ENCODE measurements around the gene FTL.

- no peak for TF ChIP-seq CTCF (IDR thresholded peaks at IDR 0.05; ENCODE audit: low read depth, low read length, missing input control)
- TF ChIP-seq JUND (IDR thresholded peaks at IDR 0.05) = no peak
- TF ChIP-seq GABPA (IDR thresholded peaks at IDR 0.05 in 1 of 2, conservative IDR thresholded peaks at IDR 0.05 in 1 of 2) = no peak
- no peak for TF ChIP-seq ATF3 (IDR thresholded peaks at IDR 0.05)
Measured at GRCh38 chr19:48968813-48969218, 3.7 kb downstream of the FTL start.
